ENCODE results near the gene ZSCAN10. TPM values are rescaled to one million over a fixed set of nuclear protein-coding genes. Genes with fewer than 3 reads are reported as not detected.
"Not testable (repeated sequence)": the region's sequence is repeated elsewhere in the genome, so short reads cannot be mapped to it uniquely, and the experiment has no call there.

ZSCAN10 gene
- total RNA-seq, 2 experiments from 2014 or later: 0.26 TPM; not detected in 1

- no peaks in the 10 kb centered on the region for H3K27me3 Mint-ChIP-seq (ENCODE audit: low read depth)
- H3K4me1 Mint-ChIP-seq (ENCODE audit: low read depth): peaks cover 86% of the 10 kb centered on the region
- H3K27ac Mint-ChIP-seq: peak overlapping the region; percentile 20
- intact Hi-C loops (cut with micrococcal nuclease): no loop called here
- H3K36me3 Mint-ChIP-seq (ENCODE audit: low read depth): peaks cover 16% of the 10 kb centered on the region
- no peak overlapping the region for H3K4me3 Mint-ChIP-seq
- DNase-seq: no peak
- no peaks in the 10 kb centered on the region for H3K9me3 Mint-ChIP-seq
- CTCF ChIA-PET: no interaction called here
These were observed 25.6 kb downstream of the ZSCAN10 start for GRCh38 chr16:3073448-3073847.

- H3K27ac Mint-ChIP-seq: peak overlapping the region; percentile 20
- H3K9me3 Mint-ChIP-seq; CTCF ChIA-PET; H3K27me3 Mint-ChIP-seq (ENCODE audit: low read depth); intact Hi-C loops (cut with micrococcal nuclease); H3K4me3 Mint-ChIP-seq: not testable (repeated sequence)
- peaks cover 84% of the 10 kb centered on the region for H3K4me1 Mint-ChIP-seq (ENCODE audit: low read depth)
- peak; percentile 89 for DNase-seq
- H3K36me3 Mint-ChIP-seq (ENCODE audit: low read depth): peaks cover 23% of the 10 kb centered on the region
These were observed 26.4 kb downstream of the ZSCAN10 start for GRCh38 chr16:3072576-3073263.

GRCh38 chr16:3072148-3072547, 26.9 kb downstream of the ZSCAN10 start:
- H3K9me3 Mint-ChIP-seq; intact Hi-C loops (cut with micrococcal nuclease); DNase-seq; H3K27me3 Mint-ChIP-seq (ENCODE audit: low read depth); CTCF ChIA-PET; H3K4me3 Mint-ChIP-seq: not testable (repeated sequence)
- H3K27ac Mint-ChIP-seq: peak overlapping the region; percentile 75
- H3K4me1 Mint-ChIP-seq (ENCODE audit: low read depth): peaks cover 84% of the 10 kb centered on the region
- H3K36me3 Mint-ChIP-seq (ENCODE audit: low read depth): peaks cover 29% of the 10 kb centered on the region

GRCh38 chr16:3071655-3072054, 27.4 kb downstream of the ZSCAN10 start:
- intact Hi-C loops (cut with micrococcal nuclease): no loop called here
- no peaks in the 10 kb centered on the region for H3K9me3 Mint-ChIP-seq
- peak overlapping the region; percentile 75 for H3K27ac Mint-ChIP-seq
- H3K36me3 Mint-ChIP-seq (ENCODE audit: low read depth): peaks cover 31% of the 10 kb centered on the region
- no peaks in the 10 kb centered on the region for H3K27me3 Mint-ChIP-seq (ENCODE audit: low read depth)
- no peak overlapping the region for H3K4me3 Mint-ChIP-seq
- H3K4me1 Mint-ChIP-seq (ENCODE audit: low read depth): peaks cover 80% of the 10 kb centered on the region
- no peak for DNase-seq
- CTCF ChIA-PET: interaction anchor here (1.5 to 1.9 kb wide), 2 partner anchors 27 to 58 kb away, joined by 5 to 7 read pairs; partner anchors contain the start of gene ZSCAN10

- peak overlapping the region; percentile 88 for H3K27ac Mint-ChIP-seq
- CTCF ChIA-PET: interaction anchor here (1.4 to 1.9 kb wide), 3 partner anchors 11 to 59 kb away, joined by 4 to 7 read pairs (median 5); partner anchors contain the start of gene ZSCAN10
- peaks cover 40% of the 10 kb centered on the region for H3K36me3 Mint-ChIP-seq (ENCODE audit: low read depth)
- peaks cover 72% of the 10 kb centered on the region for H3K4me1 Mint-ChIP-seq (ENCODE audit: low read depth)
- H3K4me3 Mint-ChIP-seq: no peak overlapping the region
- H3K27me3 Mint-ChIP-seq (ENCODE audit: low read depth): no peaks in the 10 kb centered on the region
- DNase-seq: no peak
- no peaks in the 10 kb centered on the region for H3K9me3 Mint-ChIP-seq
- intact Hi-C loops (cut with micrococcal nuclease): no loop called here
These were observed 28.4 kb downstream of the ZSCAN10 start for GRCh38 chr16:3070608-3071111.

- DNase-seq; H3K9me3 Mint-ChIP-seq; H3K27me3 Mint-ChIP-seq (ENCODE audit: low read depth); intact Hi-C loops (cut with micrococcal nuclease): not testable (repeated sequence)
- CTCF ChIA-PET: interaction anchor here (1.1 to 2.0 kb wide), 2 partner anchors 10 to 37 kb away, joined by 3 to 5 read pairs; no protein-coding TSS in a partner anchor
- H3K4me3 Mint-ChIP-seq: peak overlapping the region; percentile 4
- peak overlapping the region; percentile 88 for H3K27ac Mint-ChIP-seq
- peaks cover 72% of the 10 kb centered on the region for H3K4me1 Mint-ChIP-seq (ENCODE audit: low read depth)
- peaks cover 43% of the 10 kb centered on the region for H3K36me3 Mint-ChIP-seq (ENCODE audit: low read depth)
These were observed 29.9 kb downstream of the ZSCAN10 start for GRCh38 chr16:3069146-3069545.

- H3K27me3 Mint-ChIP-seq (ENCODE audit: low read depth): no peaks in the 10 kb centered on the region
- DNase-seq: no peak
- H3K36me3 Mint-ChIP-seq (ENCODE audit: low read depth): peaks cover 43% of the 10 kb centered on the region
- intact Hi-C loops (cut with micrococcal nuclease): no loop called here
- H3K27ac Mint-ChIP-seq: peak overlapping the region; percentile 96
- H3K4me3 Mint-ChIP-seq: peak overlapping the region; percentile 94
- CTCF ChIA-PET: interaction anchor here (1.1 to 11.2 kb wide), 3 partner anchors 10 to 62 kb away, joined by 3 to 187 read pairs (median 5); partner anchors contain the start of gene ZNF213
- peaks cover 72% of the 10 kb centered on the region for H3K4me1 Mint-ChIP-seq (ENCODE audit: low read depth)
- H3K9me3 Mint-ChIP-seq: no peaks in the 10 kb centered on the region
These were observed 30.6 kb downstream of the ZSCAN10 start for GRCh38 chr16:3068487-3068886.

GRCh38 chr16:3066440-3066748, 32.7 kb downstream of the ZSCAN10 start:
- peak overlapping the region; percentile 97 for H3K27ac Mint-ChIP-seq
- no peak for DNase-seq
- peaks cover 43% of the 10 kb centered on the region for H3K36me3 Mint-ChIP-seq (ENCODE audit: low read depth)
- no peaks in the 10 kb centered on the region for H3K27me3 Mint-ChIP-seq (ENCODE audit: low read depth)
- CTCF ChIA-PET: interaction anchor here (0.8 to 11.2 kb wide), 2 partner anchors 35 to 64 kb away, joined by 3 to 187 read pairs; partner anchors contain the start of gene ZNF213
- peak overlapping the region; percentile 94 for H3K4me3 Mint-ChIP-seq
- peaks cover 63% of the 10 kb centered on the region for H3K4me1 Mint-ChIP-seq (ENCODE audit: low read depth)
- intact Hi-C loops (cut with micrococcal nuclease): no loop called here
- no peaks in the 10 kb centered on the region for H3K9me3 Mint-ChIP-seq

GRCh38 chr16:3065742-3066439, 33.2 kb downstream of the ZSCAN10 start:
- CTCF ChIA-PET: interaction anchor here (0.8 to 11.2 kb wide), 5 partner anchors 10 to 65 kb away, joined by 3 to 187 read pairs (median 8); partner anchors contain the start of gene ZNF213
- Mint-ChIP-seq H3K36me3 (ENCODE audit: low read depth) (peaks cover 43% of the 10 kb centered on the region), H3K27me3 (ENCODE audit: low read depth) (no peaks in the 10 kb centered on the region)

GRCh38 chr16:3065069-3065741, 33.9 kb downstream of the ZSCAN10 start, which contains the start of gene IL32:
Gene IL32 (plus strand): TSS chr16:3065640. CDS start chr16:3065812, 172 bp downstream.
- DNase-seq: peak; percentile 83
- Mint-ChIP-seq H3K36me3 (ENCODE audit: low read depth) (peaks cover 42% of the 10 kb centered on the region), H3K27me3 (ENCODE audit: low read depth) (no peaks in the 10 kb centered on the region), H3K27ac (peak within 1 kb of the TSS; percentile 97), H3K4me3 (peak within 1 kb of the TSS; percentile 94), H3K4me1 (ENCODE audit: low read depth) (peaks cover 58% of the 10 kb centered on the region), H3K9me3 (no peaks in the 10 kb centered on the region)
- intact Hi-C loops (cut with micrococcal nuclease): loop anchor here (1.0 kb wide), 1 partner anchor 10 kb away; no protein-coding TSS in a partner anchor
- CTCF ChIA-PET: interaction anchor here (1.5 to 11.2 kb wide), 4 partner anchors 11 to 65 kb away, joined by 4 to 187 read pairs (median 14); partner anchors contain the start of gene ZNF213

More at GRCh38 chr16:3065742-3066439, 33.2 kb downstream of the ZSCAN10 start:
- DNase-seq: peak; percentile 45
- Mint-ChIP-seq H3K4me1 (ENCODE audit: low read depth) (peaks cover 59% of the 10 kb centered on the region), H3K9me3 (no peaks in the 10 kb centered on the region), H3K4me3 (peak overlapping the region; percentile 94), H3K27ac (peak overlapping the region; percentile 97)
- intact Hi-C loops (cut with micrococcal nuclease): loop anchor here (1.0 kb wide), 1 partner anchor 9 kb away; no protein-coding TSS in a partner anchor

GRCh38 chr16:3063625-3064386, 35.3 kb downstream of the ZSCAN10 start:
- Mint-ChIP-seq H3K4me1 (ENCODE audit: low read depth) (peaks cover 54% of the 10 kb centered on the region), H3K27ac (peak overlapping the region; percentile 97), H3K36me3 (ENCODE audit: low read depth) (peaks cover 31% of the 10 kb centered on the region), H3K27me3 (ENCODE audit: low read depth) (no peaks in the 10 kb centered on the region), H3K9me3 (no peaks in the 10 kb centered on the region), H3K4me3 (no peak overlapping the region)
- CTCF ChIA-PET: interaction anchor here (0.7 to 11.2 kb wide), 7 partner anchors 12 to 104 kb away, joined by 4 to 187 read pairs (median 4); partner anchors contain the start of gene ZNF213
- intact Hi-C loops (cut with micrococcal nuclease): no loop called here
- no peak for DNase-seq
